Measurements from ENCODE around the gene RPP40.

The RPP40 gene

GRCh38 chr6:4969609-4970285, 34.1 kb downstream of the RPP40 start:
- DNase-seq: no peak

- DNase-seq: no peak
These were observed 36.4 kb downstream of the RPP40 start for GRCh38 chr6:4967301-4968030.

- DNase-seq: no peak
These were observed 38.1 kb downstream of the RPP40 start for GRCh38 chr6:4965562-4966389.

- no peak for DNase-seq
These were observed 38.9 kb downstream of the RPP40 start for GRCh38 chr6:4964675-4965561.

- DNase-seq: no peak
These were observed 40.9 kb downstream of the RPP40 start for GRCh38 chr6:4962905-4963304.

- DNase-seq: no peak
These were observed 42.3 kb downstream of the RPP40 start for GRCh38 chr6:4961322-4962168.

GRCh38 chr6:4958624-4959023, 45.2 kb downstream of the RPP40 start:
- no peak for DNase-seq

- DNase-seq: no peak
These were observed 46.2 kb downstream of the RPP40 start for GRCh38 chr6:4957521-4958231.

- DNase-seq: no peak
These were observed 47.2 kb downstream of the RPP40 start for GRCh38 chr6:4956625-4957024.

GRCh38 chr6:4953440-4953839, 50.4 kb downstream of the RPP40 start:
- no peak for DNase-seq

GRCh38 chr6:4950836-4951533, 52.9 kb downstream of the RPP40 start:
- no peak for DNase-seq

- DNase-seq: no peak
These were observed 53.8 kb downstream of the RPP40 start for GRCh38 chr6:4950076-4950475.

GRCh38 chr6:4948781-4949450, 54.9 kb downstream of the RPP40 start:
- no peak for DNase-seq

GRCh38 chr6:4947716-4948115, 56.1 kb downstream of the RPP40 start:
- no peak for DNase-seq

GRCh38 chr6:4946521-4946920, 57.3 kb downstream of the RPP40 start:
- no peak for DNase-seq
